RWPE1 (cell line): Measurements from ENCODE around the gene KRT31.

Experiments
- CTCF ChIA-PET: fragments of 350-600 bp; sonication (Branson Sonifier 250); formaldehyde crosslinking; extraction: SDS; loops from one replicate; lab custom pipeline; 2021; lab: Yijun Ruan, JAX
- POLR2A ChIA-PET: fragments of 400-600 bp; formaldehyde crosslinking; extraction: SDS; loops from one replicate; lab custom pipeline; 2020; ENCODE audit warnings: antibody characterized with exemption; ENCODE audit not compliant: low non-redundant PET; lab: Yijun Ruan, JAX
- DNase-seq: peaks from one replicate; pipeline ENCODE4 v3.0.0; 2012; ENCODE audit warnings: low spot score
- H3K27ac ChIP-seq: fragments of 450-650 bp; 2 replicates; pipeline ENCODE4 v1.5.1; 2017
- TF ChIP-seq, protein P1 (sequence below): fragments of 450-650 bp; conservative IDR thresholded peaks from 2 replicates; pipeline ENCODE4 v1.5.1; 2017; ENCODE audit warnings: low read depth, mild to moderate bottlenecking

Gene KRT31

DNA sequence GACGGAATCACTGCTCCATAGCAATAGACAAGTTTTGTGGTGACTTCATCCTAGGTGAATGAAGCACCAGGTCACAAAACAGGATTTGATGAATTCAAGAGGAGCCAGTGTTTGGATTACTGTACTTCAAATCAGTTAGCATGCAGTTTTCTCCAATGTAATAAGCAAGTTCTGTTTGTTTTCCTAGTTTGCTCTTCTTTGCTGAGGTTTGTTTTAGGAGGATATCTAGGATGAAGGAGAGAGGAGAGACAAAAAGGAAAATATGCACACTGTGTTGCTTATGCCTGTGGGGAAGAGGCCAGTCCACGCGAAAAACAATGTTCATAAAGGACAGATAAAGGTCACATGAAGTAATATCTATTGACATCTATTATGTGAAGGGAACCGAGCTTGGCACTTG lies 18.0 kb upstream of the KRT31 start:
- no peak for DNase-seq
- CTCF ChIA-PET = interaction anchor here (0.6 to 0.8 kb wide), 3 partner anchors 38 to 233 kb away, joined by 3 to 4 read pairs (median 3); partner anchors contain the start of gene KRT16
- TF ChIP-seq, protein P1, sequence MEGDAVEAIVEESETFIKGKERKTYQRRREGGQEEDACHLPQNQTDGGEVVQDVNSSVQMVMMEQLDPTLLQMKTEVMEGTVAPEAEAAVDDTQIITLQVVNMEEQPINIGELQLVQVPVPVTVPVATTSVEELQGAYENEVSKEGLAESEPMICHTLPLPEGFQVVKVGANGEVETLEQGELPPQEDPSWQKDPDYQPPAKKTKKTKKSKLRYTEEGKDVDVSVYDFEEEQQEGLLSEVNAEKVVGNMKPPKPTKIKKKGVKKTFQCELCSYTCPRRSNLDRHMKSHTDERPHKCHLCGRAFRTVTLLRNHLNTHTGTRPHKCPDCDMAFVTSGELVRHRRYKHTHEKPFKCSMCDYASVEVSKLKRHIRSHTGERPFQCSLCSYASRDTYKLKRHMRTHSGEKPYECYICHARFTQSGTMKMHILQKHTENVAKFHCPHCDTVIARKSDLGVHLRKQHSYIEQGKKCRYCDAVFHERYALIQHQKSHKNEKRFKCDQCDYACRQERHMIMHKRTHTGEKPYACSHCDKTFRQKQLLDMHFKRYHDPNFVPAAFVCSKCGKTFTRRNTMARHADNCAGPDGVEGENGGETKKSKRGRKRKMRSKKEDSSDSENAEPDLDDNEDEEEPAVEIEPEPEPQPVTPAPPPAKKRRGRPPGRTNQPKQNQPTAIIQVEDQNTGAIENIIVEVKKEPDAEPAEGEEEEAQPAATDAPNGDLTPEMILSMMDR = no peak
- H3K27ac ChIP-seq = no peak overlapping the region
- POLR2A ChIA-PET = no interaction called here

DNA sequence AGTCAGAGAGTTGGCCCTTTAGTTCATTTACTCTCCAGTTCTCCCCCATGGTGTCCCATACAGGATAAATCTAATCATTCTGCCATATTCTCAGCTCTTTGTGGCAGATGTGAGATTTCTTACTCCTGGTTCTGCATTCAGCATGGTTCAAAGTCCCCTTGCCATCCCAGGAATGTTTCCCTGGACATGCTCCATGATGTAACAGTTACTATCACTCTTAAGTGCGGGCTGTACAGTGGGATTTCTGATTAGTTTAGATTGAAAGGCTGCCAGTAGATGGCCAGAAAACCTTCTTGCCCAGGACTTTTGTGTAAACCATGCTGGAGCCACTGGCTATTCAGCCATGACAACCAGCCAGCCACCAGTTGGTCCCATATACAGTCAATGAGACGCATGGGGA lies 16.6 kb upstream of the KRT31 start:
- ChIA-PET CTCF (interaction anchor here (0.6 to 1.0 kb wide), 2 partner anchors 140 to 610 kb away, joined by 3 read pairs; no protein-coding TSS in a partner anchor), POLR2A (no interaction called here)
- TF ChIP-seq, protein P1 = no peak
- no peak for DNase-seq
- no peak overlapping the region for H3K27ac ChIP-seq

DNA sequence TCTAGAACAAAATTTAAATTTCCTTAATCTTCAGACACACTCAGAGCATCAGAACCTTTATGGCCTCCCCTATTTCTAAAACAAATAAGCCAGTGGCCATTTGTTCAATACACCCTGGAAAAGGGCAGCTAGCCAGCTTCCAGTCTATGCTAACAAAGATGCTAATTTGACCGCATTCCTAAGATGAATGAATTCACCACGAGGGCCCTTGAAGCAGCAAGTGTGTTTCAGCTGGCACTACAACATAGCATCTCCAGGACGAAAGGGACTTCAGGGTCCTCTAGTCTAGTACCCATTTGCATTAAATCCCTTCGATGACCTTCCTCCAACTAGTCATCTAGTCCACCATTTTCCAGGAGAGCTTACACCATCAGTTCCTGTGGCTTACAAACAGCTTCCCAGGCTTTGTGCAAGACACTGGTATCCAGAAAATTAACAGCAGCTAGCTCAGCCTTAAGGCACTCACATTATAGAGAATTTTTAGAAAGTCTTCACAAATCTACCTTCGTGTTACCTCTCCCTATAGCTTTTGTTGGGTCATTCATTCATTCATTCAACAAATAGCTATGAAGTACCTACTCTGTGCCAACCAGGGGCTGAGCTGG lies 16.0 kb upstream of the KRT31 start:
- TF ChIP-seq, protein P1 = no peak
- POLR2A ChIA-PET = no interaction called here
- DNase-seq = no peak
- CTCF ChIA-PET = interaction anchor here (0.6 to 1.0 kb wide), 2 partner anchors 140 to 610 kb away, joined by 3 read pairs; no protein-coding TSS in a partner anchor
- no peak overlapping the region for H3K27ac ChIP-seq

DNA sequence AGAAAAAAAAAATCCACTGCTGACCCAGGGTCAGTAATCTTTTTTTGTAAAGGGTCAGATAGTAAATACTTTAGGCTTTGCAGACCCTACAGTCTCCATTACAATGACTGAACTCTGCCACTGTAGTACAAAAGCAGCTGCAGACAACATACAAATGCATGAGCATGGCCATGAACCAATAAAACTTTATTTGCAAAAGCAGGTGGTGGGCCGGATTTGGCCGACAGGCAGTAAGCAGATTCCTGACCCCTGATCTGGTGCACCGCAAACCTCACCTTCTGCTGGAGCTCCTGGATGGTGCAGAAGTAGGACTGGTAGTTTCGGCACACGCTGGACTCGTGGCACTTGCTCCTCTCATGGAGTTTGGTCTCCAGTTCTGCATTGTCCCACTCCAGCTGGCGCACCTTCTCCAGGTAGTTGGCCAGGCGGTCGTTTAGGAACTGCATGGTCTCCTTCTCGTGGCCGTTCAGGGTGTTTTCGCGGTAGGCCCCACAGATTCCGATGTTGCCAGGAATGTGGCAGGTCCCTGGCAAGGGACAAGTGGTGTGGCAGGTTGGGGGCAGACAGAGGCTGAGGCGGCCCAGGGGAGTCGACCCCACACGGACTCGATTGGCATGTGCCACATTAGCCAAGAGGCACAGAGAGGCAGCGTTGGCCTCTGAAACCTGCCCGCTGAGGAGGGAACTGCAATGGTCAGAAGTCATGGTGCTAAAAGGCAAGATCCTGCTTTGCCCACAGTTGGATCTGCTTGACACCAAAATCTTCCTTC lies 13.8 kb upstream of the KRT31 start:
- no peak for DNase-seq
- POLR2A ChIA-PET = no interaction called here
- CTCF ChIA-PET = no interaction called here
- H3K27ac ChIP-seq = no peak overlapping the region
- TF ChIP-seq, protein P1 = no peak

DNA sequence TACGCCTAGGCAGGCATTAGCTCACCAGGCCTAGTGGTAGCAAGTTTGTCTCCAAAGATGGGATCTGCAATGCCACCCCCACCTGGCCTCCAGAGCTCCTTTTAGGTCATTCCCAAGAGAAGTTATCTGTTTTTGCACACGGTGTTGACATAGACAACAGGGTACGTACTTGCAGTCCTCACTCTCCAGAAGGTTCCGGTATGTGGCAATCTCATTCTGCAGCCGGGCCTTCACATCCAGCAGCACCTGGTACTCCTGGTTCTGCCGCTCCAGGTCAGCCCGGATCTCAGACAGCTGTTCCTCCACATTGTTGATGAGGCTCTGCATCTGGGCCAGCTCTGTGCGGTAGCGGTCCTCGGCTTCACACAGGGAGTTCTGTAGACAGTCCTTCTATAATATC lies 9.8 kb upstream of the KRT31 start:
- TF ChIP-seq, protein P1 = no peak
- DNase-seq = no peak
- CTCF ChIA-PET = interaction anchor here (0.9 to 1.5 kb wide), 2 partner anchors 142 to 241 kb away, joined by 3 to 6 read pairs; no protein-coding TSS in a partner anchor
- POLR2A ChIA-PET = no interaction called here
- no peak overlapping the region for H3K27ac ChIP-seq

DNA sequence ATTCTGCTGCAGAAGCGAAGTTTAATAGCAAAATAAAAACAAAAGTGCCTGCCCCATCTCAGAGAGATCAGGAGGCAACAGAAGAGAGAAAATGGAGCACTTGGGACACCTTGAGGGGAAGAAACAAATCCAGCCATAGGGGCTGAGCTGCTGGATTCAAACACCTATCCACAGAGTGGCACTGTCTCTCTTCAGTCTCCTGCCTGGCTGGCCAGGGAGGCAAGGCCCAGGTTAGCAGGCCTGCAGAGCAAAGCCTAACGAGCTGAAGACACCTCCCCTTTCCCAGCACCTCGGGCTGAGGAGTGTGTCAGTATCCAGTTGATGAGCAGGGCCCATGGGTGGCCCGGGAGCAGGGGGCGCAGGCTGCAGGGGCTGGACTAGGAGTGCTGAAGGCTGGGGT lies 8.8 kb upstream of the KRT31 start:
- TF ChIP-seq, protein P1 = no peak
- POLR2A ChIA-PET = no interaction called here
- DNase-seq = peak; percentile 41

More for the DNA sequence above, 8.8 kb upstream of the KRT31 start:
- CTCF ChIA-PET = interaction anchor here (0.9 to 1.5 kb wide), 3 partner anchors 11 to 242 kb away, joined by 3 to 6 read pairs (median 6); no protein-coding TSS in a partner anchor
- H3K27ac ChIP-seq = no peak overlapping the region
